GM19372 (cell line): ENCODE results near the gene KIF1A.

Source experiments
- ATAC-seq: cut with Tn5 transposase; IDR thresholded peaks from one replicate; pipeline ENCODE4 v1.9.1; 2021; ENCODE audit warnings: mild to moderate bottlenecking, low read depth, moderate library complexity; ENCODE audit not compliant: unreplicated experiment

KIF1A gene

DNA sequence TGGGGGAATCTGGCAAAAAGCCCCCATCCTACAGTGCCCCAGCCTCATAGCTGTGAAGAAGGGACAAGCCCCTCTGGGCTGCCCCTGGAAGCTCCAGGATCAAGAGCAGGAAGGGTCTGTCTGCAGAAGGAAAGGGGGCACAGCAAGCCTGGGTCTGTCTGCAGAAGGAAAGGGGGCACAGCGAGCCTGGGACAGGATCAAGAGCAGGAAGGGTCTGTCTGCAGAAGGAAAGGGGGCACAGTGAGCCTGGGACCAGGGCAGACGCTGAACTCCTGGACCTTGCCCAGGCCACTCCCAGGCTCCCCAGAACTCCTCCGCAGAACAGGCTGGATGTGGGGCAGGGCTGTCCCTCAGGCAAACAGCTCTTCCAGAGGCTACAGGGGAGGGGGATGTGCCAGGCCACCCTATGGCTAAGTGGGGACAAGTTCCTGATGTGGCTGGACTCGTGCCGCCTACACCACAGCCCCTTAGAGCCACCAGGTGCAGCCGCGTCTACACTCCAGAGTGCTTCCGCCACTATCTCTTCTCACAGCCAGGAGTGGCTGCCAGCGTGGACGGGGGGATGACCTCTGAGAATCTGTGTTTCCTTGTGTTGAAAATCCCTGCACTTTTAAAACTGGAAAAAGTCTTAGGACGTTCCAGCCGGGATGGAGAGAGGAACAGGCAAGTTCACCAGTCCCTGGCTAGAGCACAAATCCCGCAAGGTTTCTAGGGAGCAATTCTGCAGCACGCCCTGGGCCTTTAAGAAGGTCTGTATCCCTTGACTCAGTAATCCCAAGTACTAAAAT lies 20.8 kb downstream of the KIF1A start:
- ATAC-seq, result no peak

DNA sequence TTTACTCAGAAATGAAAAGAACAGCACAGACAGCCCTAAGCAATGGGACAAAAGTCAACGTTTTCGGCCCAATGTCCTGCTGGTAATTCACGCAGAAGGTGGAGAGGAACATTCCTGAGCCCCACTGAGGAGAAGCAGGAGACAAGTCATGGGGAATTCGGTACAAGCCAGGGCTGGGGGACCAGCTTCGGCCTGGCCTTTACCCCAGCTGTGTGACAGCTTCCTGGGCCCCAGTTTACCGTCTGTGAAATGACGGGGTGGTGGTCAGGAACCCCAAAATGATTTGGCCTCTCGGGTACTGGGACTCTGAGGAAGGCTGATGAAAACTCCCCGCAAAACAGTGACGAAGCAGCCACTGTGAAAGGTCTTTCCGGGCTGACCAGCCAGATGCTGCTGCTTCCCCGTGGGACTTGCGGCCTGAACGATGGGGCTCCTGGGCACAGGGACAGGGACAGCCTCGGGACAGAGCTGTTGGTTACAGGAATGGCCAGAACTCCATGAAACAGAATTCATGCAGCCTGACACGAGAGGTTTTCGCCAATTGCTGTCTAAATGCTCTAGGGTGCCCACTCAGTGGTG lies 21.6 kb downstream of the KIF1A start:
- ATAC-seq, result no peak

GRCh38 chr2:240797914-240798313 lies 22.1 kb downstream of the KIF1A start:
- no peak for ATAC-seq

GRCh38 chr2:240797500-240797895 lies 22.5 kb downstream of the KIF1A start:
- ATAC-seq, result no peak

DNA sequence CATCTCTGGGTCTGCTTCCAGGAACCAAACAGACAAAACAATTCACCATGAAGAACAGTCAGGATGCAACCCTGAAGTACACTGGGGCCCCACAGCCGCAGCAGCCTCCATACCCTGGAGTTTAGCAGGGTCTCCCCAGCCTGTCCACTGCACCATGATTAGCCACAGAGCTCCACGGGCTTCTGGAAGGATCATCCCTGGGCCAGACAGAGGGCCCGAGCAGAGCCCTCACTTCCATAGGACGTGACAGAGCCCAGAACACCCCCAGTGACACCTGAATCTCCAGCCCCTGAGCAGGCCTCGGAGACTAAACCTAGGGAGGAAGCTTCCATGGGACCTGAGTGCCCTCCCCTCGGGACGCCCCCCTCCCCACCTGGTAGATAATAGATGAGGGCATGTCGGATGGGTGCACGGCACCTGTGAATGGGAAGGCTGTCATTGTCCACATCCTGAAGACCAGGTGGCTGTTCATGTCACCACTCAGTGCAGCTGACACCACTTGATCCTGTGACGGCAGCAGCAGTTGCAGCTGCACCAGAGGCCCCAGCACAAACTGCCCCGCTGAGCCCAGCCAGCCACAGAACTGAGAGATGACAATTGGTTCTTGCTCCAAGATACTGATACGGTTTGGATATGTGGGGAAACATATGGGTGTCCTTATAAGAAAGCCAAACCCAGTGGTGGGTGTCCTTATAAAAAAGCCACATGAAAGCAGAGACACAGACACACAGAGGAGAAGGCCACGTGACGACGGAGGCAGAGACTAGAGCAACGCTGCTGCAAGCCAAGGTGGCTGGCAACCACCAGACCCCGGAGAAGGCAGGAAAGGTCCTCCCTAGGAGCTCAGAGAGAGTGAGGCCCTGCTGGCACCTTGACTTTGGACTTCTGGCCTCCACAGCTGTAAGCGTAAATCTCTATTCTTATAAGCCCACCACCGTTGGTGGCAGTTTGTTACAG lies 23.2 kb downstream of the KIF1A start:
- no peak for ATAC-seq

DNA sequence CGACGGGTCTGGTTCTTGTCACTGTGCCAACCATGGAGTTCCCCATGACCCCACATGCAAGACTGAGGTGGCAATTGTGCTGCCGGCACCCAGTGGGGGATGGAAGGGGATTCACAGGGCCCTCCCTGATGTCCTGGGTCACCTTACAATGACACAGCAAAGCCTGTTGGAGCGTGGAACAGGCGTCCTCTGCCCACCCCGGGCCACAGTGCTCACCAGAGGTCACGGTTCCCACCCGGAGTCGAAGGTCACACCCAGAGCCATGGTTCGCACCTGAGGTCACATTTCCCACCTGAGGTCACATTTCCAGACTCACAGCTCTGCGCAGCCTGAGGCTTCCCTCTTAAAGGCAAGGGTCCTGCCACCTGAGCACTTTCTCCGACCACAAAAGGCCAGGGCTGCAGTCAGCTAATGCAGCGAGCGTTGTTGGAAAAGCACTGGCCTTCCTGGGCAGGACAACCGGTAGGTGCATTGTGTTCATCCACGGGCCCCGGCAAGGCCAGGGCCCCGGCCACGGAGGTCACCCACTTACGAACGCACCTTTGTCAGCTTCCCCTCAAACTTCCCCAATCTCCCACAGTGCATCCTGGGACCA lies 24.0 kb downstream of the KIF1A start:
- ATAC-seq, result no peak

DNA sequence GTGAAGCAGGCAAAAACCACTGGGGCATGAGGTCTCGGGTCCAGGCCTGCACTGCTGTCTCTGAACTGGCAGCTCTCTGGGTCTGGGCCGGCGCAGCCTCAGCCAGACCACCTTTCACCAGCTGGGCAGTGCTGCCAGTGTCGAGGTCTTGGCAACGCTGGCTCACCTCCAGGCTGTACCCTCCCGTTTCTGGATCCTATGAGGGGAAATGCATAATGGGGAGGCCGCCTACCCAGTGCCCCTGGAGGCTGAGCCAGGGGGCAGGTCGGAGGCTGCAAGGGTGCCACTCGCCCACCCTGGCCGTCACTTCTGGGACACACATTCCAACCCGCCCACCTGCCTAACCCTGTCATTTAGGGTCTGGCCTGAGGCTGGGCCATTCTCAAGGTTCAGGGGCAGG lies 24.6 kb downstream of the KIF1A start:
- no peak for ATAC-seq

DNA sequence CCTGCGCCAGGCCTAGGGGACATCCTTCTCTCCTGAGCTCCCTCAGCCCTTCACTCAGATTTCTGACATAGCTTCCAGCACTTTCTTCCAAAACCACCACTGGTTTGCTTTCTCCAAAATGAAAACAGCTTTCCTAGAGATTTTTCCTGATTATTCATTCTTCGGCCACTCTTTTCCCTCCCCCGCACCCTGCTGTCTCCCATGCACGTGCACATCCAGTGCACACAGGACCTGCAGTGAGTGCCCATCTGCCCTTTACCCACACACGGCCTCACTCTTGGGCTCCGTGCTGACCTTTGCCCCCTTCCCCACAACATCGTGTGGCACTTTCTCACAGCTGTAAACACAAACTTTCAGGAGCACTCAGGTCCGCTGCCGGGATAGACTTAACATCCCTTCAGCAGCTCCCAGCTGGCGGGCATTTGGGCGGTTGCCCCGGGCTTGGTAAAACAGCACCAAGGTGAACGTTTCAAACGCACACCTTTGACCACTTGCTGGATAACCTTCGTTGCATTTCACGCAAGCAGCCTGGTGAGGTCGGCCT lies 25.8 kb downstream of the KIF1A start:
- ATAC-seq, result no peak

DNA sequence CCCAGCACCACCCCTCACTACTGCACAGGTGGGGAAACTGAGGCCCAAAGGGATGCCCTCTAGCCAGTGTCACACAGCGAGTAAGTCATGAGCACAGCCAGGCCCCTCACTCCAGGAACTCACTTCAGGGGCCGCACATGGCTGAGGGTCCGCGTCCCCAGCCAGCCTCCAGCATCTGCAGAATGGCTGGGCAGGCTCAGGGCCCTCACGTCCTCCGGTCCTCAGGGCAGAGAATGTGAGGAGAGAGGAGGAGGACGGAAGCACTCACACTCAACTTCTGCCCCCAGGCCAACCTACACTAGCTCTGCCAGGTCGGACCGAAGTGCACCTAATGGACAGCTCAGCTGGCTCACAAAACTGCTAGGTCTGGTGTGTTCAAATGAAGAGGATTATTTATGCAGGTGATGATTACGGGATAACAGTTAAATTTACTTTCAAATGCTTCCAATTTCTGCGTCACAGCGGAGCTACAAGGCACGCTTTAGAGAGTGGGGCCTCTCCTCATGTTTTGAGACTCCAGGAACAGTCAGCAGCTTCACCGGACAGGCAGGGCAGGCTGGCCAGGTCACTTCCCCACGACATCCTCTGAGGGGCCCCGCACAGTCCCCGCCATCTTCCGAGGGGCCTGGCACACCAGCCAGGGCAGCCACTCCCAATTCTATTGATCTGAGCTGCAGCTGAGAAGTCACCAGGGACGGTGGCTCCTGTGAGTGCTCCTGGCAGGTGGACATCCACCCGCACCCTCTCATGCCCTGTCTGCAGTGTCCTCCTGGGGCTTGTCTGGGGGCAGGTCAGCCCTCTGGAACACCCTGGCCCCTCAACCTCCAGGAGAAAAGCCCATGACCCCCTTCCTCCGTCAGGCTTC lies 26.5 kb downstream of the KIF1A start:
- no peak for ATAC-seq

- ATAC-seq, result no peak
Observed at GRCh38 chr2:240792629-240793312, 27.2 kb downstream of the KIF1A start.

DNA sequence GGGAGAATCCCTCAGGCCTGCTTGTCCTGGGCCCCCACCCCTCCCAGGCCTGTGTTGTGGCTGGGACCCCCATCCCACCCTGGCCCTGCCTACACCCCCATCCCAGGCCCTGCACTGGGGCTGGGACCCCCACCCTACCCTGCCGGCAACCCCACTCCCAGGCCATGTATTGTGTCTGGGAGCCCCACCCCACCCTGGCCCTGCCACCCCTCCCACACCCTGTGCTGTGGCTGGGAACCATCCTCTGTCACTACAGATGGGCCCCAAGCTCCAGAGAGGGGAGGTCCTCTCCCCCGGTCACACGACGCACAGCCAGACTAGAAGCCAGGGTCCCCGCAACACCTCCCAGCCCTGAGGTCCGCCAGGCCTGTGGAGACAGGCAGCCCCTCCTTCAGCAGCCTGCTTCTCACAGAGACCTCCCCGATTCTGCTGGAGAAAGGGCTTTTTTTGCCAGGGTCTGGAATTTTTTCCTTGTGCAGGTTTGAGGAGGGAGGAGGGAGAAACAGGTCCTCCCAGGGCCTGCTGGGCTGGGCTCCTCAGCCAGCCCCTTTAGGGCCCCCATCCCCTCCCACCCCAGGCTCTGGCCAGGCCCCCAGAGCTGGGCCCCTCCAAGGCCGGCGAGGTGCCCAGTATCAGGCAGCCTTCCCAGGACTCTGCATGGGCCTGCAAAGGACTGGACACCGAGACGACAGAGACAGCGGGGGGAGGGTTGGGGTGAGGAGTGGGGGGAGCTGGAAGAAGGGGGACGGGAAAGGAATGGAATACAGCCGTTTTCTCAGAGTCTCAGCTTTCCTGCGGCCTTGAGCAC lies 28.0 kb downstream of the KIF1A start:
- no peak for ATAC-seq

GRCh38 chr2:240791221-240791800 lies 28.7 kb downstream of the KIF1A start:
- no peak for ATAC-seq

- no peak for ATAC-seq
Observed at GRCh38 chr2:240790370-240791220, 29.4 kb downstream of the KIF1A start.

GRCh38 chr2:240789501-240790369 lies 30.3 kb downstream of the KIF1A start:
- ATAC-seq, result no peak

DNA sequence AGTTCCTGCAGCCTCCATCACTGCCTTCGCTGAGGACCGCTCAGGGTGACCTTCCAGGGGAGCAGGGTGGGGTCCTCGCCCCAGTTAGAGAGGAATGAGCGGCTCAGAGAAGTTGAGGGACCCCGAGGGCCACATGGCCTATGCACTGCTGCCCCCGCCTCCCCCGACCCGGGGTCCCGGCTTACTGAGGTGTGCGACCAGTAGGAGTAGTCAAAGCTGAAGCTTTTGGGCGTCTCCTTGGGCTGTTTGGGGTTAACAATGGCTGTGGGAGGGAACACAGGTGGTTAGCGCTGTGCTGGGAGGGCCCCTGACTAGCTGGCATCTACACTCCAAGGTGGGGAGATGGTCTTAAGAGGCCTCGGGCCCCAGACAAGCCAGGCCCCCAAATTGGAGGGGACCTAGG lies 31.0 kb downstream of the KIF1A start:
- no peak for ATAC-seq

- ATAC-seq, result no peak
Observed at GRCh38 chr2:240788482-240788881, 31.5 kb downstream of the KIF1A start.
